Loucy (cell line): ENCODE results near the gene CHST5.

Source experiments
- EZH2phosphoT487 ChIP-seq: fragments of 200-600 bp; IDR thresholded peaks from 2 replicates; pipeline ENCODE4 v1.6.1; 2018; ENCODE audit warnings: antibody characterized with exemption, mild to moderate bottlenecking, moderate library complexity, borderline replicate concordance
- TF ChIP-seq, protein P1 (sequence below): fragments of 200-600 bp; sonication (generic); conservative IDR thresholded peaks from 2 replicates; pipeline ENCODE4 v1.5.1; 2014; ENCODE audit warnings: mild to moderate bottlenecking, antibody characterized with exemption, low read length

DNA sequence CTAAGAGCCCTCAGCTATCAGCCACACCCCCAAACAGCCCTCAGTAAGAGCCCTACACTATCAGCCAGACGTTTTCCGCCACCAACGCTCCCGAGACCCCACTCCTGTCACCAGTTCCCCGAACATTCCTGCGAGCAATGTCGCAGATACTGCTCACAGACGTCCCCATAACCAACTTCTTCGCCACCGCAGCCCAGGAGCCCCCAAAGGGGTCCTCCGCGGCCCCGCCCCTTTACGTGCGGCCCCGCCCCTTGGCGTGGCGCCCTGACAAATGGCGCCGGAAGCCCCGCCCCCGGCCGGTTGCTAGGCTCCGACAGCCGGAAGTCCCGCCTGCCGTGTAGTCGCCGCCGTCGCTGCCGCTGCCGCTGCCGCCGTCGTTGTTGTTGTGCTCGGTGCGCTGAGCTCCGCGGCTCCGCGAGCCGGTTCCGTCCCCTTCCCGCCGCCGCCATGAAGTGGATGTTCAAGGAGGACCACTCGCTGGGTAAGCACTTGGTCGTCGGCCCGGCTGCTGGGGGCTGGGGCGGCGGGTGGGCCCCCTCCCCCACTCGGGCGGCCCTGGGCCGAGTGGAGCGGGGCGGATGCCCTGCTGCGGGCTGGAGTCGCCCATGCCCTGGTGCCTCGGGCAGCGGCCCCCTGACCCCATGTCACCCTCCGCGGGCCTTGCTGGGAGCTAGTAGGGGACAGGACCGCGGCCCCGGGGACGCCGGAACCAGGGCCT lies 30.3 kb upstream of the CHST5 start, which contains the start of gene GABARAPL2:
- TF ChIP-seq, protein P1, sequence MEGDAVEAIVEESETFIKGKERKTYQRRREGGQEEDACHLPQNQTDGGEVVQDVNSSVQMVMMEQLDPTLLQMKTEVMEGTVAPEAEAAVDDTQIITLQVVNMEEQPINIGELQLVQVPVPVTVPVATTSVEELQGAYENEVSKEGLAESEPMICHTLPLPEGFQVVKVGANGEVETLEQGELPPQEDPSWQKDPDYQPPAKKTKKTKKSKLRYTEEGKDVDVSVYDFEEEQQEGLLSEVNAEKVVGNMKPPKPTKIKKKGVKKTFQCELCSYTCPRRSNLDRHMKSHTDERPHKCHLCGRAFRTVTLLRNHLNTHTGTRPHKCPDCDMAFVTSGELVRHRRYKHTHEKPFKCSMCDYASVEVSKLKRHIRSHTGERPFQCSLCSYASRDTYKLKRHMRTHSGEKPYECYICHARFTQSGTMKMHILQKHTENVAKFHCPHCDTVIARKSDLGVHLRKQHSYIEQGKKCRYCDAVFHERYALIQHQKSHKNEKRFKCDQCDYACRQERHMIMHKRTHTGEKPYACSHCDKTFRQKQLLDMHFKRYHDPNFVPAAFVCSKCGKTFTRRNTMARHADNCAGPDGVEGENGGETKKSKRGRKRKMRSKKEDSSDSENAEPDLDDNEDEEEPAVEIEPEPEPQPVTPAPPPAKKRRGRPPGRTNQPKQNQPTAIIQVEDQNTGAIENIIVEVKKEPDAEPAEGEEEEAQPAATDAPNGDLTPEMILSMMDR = no peak
- TF ChIP-seq EZH2phosphoT487 = no peak
